Activated CD4-positive, alpha-beta T cell treated with anti-CD3 and anti-CD28 coated beads for 48 hours (primary cell): ENCODE data around the gene USP17L21.
A peak's percentile ranks its signal among the peaks of the same experiment; 100 is the strongest.
"Not testable (repeated sequence)": the region's sequence is repeated elsewhere in the genome, so short reads cannot be mapped to it uniquely, and the experiment has no call there.

Source experiments
- DNase-seq: peaks from one replicate; pipeline ENCODE4 v3.0.0-alpha.2; 2020

USP17L21 gene, protein sequence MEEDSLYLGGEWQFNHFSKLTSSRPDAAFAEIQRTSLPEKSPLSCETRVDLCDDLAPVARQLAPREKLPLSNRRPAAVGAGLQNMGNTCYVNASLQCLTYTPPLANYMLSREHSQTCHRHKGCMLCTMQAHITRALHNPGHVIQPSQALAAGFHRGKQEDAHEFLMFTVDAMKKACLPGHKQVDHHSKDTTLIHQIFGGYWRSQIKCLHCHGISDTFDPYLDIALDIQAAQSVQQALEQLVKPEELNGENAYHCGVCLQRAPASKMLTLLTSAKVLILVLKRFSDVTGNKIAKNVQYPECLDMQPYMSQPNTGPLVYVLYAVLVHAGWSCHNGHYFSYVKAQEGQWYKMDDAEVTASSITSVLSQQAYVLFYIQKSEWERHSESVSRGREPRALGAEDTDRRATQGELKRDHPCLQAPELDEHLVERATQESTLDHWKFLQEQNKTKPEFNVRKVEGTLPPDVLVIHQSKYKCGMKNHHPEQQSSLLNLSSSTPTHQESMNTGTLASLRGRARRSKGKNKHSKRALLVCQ

GRCh38 chr4:9262572-9262971 lies at the start of gene USP17L21:
TSS of gene USP17L21 (plus strand) at chr4:9262872. CDS start at chr4:9262872, 0 bp downstream.
- not testable (repeated sequence) for DNase-seq

GRCh38 chr4:9214701-9215100 lies 48.0 kb upstream of the USP17L21 start:
- DNase-seq = not testable (repeated sequence)

GRCh38 chr4:9215105-9215504 lies 47.6 kb upstream of the USP17L21 start, which contains the start of gene USP17L11:
TSS of gene USP17L11 (plus strand) at chr4:9215405. CDS start at chr4:9215405, 0 bp downstream.
- DNase-seq = not testable (repeated sequence)

DNA sequence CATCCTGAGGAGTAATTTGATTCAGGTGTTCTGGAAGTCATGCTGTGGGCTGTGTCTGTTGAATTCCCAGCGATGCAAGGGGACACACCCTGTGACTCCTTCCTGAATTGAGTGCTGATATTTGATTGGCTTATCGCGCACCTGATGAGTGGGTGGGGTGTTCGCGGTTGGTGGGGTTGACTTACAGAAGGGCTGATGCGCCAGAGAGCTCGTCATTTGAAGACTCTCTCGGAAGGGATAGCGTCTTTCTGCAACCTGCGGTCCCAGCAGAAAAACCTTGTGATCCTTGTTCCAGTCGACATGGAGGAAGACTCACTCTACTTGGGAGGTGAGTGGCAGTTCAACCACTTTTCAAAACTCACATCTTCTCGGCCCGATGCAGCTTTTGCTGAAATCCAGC lies 42.8 kb upstream of the USP17L21 start, which contains the start of gene USP17L12:
Gene USP17L12 (plus strand): TSS at position 301 of the 400 bp plus-strand sequence. CDS start 0 bp downstream, at position 301.
- not testable (repeated sequence) for DNase-seq

- DNase-seq = not testable (repeated sequence)
These were observed 38.1 kb upstream of the USP17L21 start, which contains the start of gene USP17L13 for GRCh38 chr4:9224596-9224995. TSS of gene USP17L13 (plus strand) at chr4:9224896. CDS start at chr4:9224896, 0 bp downstream.

DNA sequence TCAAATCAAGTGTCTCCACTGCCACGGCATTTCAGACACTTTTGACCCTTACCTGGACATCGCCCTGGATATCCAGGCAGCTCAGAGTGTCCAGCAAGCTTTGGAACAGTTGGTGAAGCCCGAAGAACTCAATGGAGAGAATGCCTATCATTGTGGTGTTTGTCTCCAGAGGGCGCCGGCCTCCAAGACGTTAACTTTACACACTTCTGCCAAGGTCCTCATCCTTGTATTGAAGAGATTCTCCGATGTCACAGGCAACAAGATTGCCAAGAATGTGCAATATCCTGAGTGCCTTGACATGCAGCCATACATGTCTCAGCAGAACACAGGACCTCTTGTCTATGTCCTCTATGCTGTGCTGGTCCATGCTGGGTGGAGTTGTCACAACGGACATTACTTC lies 32.4 kb upstream of the USP17L21 start:
- DNase-seq = not testable (repeated sequence)

GRCh38 chr4:9234085-9234484 lies 28.6 kb upstream of the USP17L21 start, which contains the start of gene USP17L15:
TSS of gene USP17L15 (plus strand) at chr4:9234385. CDS start at chr4:9234385, 0 bp downstream.
- DNase-seq = not testable (repeated sequence)

DNA sequence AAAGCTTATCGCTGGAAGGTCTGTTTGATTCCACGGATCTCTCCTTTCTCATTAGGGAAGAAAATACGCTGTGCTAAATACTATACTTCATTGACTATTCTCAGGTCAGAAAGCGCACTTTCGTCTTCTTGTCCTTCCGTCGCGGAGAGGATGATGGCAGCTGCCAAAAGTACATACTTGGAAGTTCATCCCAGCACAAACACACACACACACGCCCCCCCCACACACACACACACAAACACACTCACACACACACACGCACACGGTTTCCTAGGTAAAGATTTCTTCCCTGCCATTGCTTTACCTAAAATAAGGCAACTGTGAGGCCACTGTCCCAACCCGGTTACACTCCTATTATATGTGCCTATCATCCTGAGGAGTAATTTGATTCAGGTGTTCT lies 24.2 kb upstream of the USP17L21 start:
- DNase-seq = not testable (repeated sequence)

GRCh38 chr4:9243579-9243978 lies 19.1 kb upstream of the USP17L21 start, which contains the start of gene USP17L17:
TSS of gene USP17L17 (plus strand) at chr4:9243879. CDS start at chr4:9243879, 0 bp downstream.
- not testable (repeated sequence) for DNase-seq

DNA sequence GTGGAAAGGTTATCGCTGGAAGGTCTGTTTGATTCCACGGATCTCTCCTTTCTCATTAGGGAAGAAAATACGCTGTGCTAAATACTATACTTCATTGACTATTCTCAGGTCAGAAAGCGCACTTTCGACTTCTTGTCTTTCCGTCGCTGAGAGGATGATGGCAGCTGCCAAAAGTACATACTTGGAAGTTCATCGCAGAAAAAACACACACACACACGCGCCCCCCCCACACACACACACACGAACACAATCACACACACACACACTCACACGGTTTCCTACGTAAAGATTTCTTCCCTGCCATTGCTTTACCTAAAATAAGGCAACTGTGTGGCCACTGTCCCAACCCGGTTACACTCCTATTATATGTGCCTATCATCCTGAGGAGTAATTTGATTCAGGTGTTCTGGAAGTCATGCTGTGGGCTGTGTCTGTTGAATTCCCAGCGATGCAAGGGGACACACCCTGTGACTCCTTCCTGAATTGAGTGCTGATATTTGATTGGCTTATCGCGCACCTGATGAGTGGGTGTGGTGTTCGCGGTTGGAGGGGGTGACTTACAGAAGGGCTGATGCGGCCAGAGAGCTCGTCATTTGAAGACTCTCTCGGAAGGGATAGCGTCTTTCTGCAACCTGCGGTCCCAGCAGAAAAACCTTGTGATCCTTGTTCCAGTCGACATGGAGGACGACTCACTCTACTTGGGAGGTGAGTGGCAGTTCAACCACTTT lies 14.6 kb upstream of the USP17L21 start, which contains the start of gene USP17L18:
Gene USP17L18 (plus strand): TSS at position 678 of the 728 bp plus-strand sequence. CDS start 0 bp downstream, at position 678.
- peak; percentile 3 for DNase-seq

- DNase-seq = not testable (repeated sequence)
These were observed 9.6 kb upstream of the USP17L21 start, which contains the start of gene USP17L19 for GRCh38 chr4:9253078-9253477. TSS of gene USP17L19 (plus strand) at chr4:9253378. CDS start at chr4:9253378, 0 bp downstream.

GRCh38 chr4:9257824-9258223 lies 4.8 kb upstream of the USP17L21 start, which contains the start of gene USP17L20:
TSS of gene USP17L20 (plus strand) at chr4:9258124. CDS start at chr4:9258124, 0 bp downstream.
- DNase-seq = not testable (repeated sequence)

DNA sequence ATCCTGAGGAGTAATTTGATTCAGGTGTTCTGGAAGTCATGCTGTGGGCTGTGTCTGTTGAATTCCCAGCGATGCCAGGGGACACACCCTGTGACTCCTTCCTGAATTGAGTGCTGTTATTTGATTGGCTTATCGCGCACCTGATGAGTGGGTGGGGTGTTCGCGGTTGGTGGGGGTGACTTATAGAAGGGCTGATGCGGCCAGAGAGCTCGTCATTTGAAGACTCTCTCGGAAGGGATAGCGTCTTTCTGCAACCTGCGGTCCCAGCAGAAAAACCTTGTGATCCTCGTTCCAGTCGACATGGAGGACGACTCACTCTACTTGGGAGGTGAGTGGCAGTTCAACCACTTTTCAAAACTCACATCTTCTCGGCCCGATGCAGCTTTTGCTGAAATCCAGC lies 4.6 kb downstream of the USP17L21 start, which contains the start of gene USP17L22:
Gene USP17L22 (plus strand): TSS at position 301 of the 400 bp plus-strand sequence. CDS start 0 bp downstream, at position 301.
- not testable (repeated sequence) for DNase-seq

GRCh38 chr4:9271719-9272118 lies 9.0 kb downstream of the USP17L21 start:
- DNase-seq = peak; percentile 7
